ENCODE data around the gene BRF1.
"Not testable (repeated sequence)": the region's sequence is repeated elsewhere in the genome, so short reads cannot be mapped to it uniquely, and the experiment has no call there.

BRF1 gene

DNA sequence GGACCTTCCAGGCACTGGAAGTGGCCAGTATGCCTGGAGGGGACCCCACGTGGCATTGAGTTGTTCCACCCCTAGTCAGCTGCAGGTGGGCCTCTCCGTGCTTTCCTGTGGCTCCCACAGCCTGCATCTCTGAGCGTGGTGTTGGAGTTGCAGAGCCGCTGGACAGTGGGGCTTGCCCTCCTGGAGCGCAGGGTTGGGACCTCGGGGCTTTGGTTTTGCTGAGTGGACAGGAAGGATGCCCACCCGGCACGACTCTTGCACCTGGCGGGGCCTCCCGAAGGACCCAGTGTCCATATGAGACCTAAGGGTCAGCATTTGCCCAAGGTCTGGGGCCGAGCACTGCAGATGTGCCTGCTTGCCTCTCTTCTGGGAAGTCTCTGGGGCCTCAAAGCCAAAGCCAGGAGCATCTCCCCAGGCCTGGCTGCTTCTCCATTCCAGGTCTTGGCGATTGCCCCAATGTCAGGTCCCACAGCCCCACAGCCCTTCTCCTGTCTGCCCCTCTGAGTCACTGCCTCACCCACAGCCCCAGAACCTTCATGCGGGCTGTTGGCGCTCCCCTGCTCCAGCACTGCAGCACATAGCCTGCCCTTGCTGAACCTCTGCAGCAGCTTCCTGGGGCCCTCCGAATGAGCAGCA, 15.3 kb upstream of the BRF1 start:
- peak in 1 of 14 donors; percentile 61 for DNase-seq

DNA sequence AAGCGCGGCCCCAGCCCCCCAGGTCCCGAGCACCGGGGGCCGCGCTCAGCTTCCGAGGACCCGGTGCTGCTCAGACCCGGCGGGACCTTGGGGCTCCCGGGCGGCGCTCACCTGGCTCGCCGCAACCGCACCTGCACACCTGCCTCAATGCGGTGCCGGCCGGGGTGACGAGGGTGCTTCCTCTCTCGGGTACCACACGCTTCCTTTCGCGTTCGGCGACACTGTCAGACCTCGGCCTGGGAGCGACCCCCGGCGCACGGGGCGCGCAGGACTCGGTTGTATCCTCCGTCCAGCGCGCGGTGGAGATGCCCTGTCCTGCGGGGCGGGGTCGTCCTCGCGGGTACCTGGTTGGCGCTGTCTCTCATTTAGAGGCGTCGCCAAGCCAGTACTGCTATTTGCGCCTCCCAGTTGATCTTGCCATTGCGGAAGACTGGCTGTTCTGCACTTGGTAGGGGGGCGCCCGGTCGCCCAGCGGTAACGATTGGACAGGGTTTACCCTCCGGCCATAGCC, 14.5 kb upstream of the BRF1 start:
- DNase-seq: peak in 1 of 14 donors; percentile 24

DNA sequence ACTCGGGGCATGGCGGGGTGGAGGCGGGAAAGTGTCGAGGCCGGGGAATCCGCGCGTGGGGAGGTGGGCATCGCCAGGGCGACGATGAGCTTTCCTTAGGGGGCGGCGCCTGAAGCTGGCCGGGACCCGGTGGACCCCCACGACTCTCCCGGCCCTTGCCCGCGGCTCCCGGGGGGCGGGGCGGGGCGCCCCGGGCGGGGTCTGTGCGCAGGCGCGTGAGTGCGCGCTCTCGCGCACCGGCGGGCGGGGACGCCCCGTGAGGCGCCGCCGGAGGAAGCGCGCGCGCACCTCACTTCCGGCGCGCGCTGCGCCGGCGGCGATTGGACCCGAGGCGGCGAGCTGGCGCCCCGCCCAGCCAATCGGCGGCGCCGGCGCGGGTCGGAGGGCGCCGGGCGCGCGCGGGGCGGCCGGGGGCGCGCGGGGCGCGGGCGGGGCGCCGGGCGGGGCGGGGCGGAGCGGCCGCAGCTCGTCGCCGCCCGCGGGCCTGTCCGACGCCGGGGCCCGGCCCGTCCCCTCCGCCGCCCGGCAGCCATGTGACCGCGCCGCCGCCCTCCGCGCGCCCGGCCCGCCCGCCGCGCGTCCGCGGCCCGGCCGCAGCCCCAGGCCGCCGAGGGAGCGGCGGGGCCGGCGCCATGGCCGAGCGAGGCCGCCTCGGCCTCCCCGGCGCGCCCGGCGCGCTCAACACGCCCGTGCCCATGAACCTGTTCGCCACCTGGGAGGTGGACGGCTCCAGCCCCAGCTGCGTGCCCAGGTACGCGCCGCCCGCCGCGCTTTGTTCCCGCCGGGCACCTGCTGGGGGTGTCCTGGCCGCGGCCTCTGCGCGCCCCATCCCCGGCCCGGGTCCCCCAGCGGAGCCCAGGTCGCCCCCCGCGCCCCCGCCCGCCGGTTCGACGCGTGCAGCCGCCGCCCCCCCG, 13.7 kb upstream of the BRF1 start, which contains the start of gene PACS2:
PACS2 (plus strand) TSS at position 462 of the 914 bp plus-strand sequence; CDS start at position 633, 171 bp downstream.
- peak in 9 of 14 donors; percentile 36 to 88 (median 56) for DNase-seq

DNA sequence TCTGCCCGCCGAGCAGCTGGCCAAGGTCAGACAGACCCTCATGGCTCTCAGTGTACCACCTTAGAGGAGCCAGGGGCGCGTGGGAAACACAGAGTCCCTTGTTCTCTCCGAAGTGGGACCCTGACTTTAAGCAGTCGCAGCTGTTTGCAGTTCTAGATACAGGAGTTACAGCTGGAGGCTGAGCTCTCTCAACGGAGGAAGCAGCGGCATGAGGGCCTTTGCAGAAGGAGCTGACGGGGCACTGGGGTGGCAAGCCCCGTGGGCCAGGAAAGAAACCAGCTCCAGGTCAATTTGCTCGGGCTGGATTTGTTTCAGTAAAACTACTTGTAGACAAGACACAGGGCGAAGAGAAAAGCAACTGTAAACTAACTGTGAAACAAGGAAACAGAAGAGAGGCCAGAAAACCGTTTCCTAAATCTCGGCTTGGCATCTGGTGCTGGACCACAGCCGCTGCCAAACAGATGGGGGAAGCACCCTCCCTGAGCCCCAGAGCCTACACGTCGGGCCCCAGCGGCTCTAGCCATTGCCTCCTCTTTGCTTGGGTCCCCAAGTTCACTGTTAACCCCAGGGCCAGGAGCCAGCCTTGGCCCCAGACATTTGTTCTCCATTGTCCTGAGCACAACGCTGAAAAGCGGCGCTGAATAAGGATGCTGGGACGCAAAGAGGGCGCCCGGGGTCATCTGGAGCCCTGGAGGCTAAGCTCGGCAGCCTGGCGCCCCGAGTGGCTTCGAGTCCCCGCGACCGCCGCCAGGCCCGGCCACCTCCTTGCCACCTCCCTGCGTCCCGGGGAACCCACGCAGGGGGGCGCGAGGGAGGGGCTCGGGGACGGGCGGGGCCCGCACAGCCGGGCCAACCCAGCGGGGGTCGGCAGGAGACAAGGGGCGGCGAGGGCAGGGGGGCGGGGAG, 12.8 kb upstream of the BRF1 start:
- peak in 4 of 14 donors; percentile 53 to 75 (median 72) for DNase-seq

DNA sequence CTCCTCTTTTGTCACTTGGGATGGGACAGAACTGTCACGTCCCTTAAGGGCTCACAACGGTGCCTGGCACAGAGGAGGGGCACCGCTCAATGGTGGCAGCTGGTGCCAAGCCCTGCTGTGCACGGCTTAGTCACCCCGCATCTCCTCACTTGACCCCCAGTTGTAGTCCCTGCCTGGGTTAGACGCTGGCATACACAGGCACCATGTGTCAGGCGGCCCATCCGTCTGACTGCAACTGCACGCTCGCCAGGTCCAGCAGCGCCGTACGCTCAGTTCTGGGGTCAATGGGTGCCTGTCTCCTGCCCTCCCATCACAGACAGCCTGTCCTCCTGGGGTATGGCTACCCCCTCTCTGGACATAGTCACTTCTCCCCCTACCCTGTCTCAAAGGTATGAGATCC, 12.2 kb upstream of the BRF1 start:
- peak in 9 of 14 donors; percentile 53 to 90 (median 71) for DNase-seq

DNA sequence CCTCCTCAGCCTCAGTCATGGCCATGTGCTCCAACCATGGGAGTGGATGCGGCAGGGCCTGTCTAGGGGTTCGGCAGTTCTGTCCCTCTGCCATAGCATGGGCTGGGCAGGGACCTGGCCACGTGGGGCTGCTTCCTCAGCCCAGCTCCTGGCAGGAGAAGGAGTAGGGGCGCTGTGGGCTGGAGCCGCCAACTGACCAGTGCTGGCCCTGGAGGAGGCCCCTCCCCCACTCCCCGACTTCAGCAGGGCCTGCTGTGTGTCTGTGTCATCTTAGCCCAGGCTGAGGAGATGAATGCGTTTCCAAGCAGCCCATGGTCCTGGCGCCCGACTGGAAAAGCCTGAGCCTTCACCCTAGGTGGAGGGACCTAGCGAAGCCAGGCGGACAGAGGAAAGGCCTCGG, 11.0 kb upstream of the BRF1 start:
- DNase-seq: peak in 2 of 14 donors; percentile 9 to 41

DNA sequence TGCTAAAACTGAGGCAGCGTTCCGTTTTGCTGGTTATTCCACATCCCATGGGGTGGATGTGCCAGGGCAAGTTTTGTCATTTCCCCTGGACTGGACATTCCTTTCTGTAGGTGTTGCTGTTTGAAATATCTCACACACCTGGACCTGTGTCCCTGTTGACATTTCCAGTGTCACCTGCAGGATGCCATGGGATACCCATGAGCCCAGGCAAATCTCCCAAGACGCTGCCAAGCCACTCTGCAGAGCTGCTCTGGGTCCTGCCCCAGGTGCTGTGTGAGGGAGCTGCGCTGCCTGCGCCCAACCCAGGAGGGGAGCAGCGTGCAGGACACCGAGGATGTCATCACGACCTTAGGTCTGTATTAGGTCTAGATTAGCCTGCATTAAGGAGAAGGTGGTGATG, 8.6 kb upstream of the BRF1 start:
- DNase-seq: no peak

DNA sequence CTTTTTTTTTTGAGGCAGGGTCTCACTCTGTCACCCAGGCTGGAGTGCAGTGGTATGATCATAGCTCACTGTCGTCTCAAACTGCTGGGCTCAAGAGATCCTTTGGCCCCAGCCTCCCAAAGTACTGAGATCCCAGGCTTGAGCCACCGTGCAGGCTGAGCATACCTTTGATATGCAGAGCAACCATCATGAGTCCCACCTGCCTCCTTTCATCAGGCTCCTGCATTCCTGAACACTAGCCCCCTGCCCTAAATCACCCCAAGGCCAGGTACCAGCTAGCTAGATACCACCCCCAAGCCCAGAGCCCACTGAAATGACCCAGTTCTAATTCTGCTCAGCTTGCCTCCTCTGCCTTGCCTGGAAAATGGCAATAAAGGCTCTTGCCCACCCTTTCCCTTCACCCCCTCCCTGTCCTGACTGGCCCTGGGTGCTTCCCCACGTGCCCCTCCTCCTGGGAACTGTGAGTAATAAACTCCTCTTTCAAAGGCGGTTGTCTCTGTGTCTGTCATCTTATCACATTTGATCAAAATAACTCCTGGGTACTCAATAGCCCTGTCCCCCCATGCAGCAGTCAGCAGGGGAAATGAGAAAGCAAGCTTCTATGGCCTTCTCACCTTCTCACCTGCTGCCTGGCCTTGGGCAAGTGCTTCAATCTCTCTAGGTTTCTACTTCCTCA, 6.4 kb upstream of the BRF1 start:
- no peak for DNase-seq

DNA sequence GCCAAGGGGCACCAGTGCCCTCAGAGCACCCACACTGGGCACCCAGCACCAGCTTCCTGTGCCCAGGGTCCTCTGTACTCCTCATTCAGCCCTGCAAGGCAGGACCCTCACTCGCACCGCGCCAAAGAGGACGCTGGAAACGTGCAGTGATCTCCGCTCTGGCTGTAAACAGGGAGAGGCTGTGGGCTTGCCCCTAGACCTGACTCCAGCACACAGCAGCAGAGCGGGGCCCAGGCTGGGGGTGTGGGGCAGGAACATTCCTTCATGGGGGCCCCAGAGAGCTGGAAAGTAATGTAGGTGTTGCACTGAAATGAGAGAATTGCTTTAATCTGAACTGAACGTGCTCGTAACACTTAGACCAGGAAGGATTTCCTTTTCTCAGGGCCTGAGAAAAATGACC, 5.0 kb upstream of the BRF1 start:
- no peak for DNase-seq

DNA sequence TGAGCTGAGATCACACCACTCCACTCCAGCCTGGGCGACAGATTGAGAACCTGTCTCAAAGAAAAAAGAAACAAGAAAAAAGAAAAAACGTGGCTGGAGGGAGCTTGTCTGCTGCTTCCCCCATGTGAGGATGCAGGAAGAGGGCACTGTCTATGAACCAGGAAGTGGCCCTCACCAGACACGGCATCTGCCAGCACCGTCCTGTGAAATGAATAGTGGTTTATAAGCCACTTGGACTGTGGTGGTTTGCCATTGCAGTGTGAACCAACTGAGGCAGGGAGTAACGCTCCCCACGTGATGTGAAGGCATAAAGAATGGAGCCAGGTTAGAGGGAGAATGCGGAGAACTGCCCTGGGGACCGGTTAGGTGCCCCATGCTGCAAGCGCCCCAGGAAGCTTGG, 4.5 kb upstream of the BRF1 start:
- no peak for DNase-seq

DNA sequence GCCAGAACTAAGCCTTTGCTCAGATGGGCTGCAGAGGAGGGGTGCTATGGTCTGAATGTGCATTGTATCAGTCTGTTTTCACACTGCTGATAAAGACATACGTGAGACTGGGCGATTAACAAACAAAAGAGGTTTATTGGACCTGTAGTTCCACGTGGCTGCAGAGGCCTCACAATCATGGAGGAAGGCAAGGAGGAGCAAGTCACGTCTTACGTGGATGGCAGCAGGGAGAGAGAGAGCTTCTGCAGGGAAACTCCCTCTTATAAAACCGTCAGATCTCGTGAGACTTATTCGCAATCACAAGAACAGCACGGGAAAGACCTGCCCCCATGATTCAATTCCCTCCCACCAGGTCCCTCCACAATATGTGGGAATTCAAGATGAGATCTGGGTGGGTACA, 3.8 kb upstream of the BRF1 start:
- DNase-seq: no peak

DNA sequence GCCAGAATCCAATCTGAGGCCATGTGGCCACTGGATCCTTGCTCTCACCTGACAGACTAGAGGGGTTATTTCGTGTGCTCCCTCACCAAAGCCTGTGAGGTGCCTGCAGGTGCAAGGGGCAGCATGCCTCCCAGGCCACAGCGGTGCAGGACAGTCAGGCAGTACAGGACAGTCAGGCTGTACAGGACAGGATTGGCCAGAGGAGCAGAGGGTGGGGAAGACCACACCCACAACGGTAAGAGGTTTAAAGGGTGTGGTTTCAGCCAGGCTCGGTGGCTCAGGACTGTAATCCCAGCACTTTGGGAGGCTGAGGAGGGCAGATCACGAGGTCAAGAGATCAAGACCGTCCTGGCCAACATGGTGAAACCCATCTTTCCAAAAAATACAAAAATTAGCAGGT, 3.1 kb upstream of the BRF1 start:
- DNase-seq: no peak

DNA sequence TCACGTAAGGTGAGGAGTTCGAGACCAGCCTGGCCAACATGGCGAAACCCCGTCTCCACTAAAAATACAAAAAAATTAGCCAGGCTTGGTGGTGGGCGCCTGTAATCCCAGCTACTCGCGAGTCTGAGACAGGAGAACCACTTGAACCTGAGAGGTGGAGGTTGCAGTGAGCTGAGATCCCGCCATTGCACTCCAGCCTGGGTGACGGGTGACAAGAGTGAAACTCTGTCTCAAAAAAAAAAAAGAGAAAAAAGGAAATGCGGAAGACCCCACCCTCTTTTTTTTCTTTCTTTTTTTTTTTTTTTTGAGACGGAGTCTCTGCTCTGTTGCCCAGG, 1.1 kb upstream of the BRF1 start:
- not testable (repeated sequence) for DNase-seq

DNA sequence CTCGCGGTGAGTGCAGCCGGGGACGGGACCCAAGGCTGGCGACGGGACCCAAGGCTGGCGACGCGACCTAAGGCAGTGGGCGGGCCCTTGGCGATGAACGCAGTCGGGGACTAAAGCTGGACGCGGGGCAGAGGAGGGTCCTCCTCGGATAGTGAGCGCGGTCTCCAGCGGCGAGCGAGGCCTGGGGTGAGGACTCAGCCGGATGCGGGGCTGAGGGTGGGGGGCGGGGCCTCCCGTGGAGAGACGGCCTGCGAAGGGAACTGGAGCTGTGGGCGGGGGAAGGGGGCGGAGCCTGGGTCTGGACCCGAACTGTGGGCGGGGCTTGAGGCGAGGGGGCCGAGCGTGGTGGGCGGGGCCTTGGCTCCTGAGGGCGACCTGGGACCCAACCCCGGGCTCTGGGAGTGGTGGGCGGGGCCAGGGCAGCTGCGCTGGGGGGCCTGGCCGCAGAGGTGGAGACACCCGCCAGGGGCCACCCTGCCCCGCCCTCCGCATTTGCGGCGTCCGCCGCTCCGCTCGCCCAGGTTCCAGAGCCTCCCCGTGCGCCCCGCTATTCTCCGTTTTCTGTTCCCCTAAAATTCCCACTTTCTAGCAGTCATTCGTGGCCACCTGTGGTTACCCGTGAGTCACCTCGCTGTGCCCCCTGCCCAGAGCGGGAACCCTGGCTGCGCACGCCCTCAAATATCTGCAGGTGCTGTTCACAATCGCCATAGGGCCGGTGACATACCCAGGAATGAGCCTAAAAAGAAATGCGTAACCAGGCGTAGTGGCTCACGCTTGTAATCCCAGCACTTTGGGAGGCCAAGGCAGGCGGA, 508 bp upstream of the BRF1 start:
- DNase-seq: peak; percentile 65 to 96 (median 93)

DNA sequence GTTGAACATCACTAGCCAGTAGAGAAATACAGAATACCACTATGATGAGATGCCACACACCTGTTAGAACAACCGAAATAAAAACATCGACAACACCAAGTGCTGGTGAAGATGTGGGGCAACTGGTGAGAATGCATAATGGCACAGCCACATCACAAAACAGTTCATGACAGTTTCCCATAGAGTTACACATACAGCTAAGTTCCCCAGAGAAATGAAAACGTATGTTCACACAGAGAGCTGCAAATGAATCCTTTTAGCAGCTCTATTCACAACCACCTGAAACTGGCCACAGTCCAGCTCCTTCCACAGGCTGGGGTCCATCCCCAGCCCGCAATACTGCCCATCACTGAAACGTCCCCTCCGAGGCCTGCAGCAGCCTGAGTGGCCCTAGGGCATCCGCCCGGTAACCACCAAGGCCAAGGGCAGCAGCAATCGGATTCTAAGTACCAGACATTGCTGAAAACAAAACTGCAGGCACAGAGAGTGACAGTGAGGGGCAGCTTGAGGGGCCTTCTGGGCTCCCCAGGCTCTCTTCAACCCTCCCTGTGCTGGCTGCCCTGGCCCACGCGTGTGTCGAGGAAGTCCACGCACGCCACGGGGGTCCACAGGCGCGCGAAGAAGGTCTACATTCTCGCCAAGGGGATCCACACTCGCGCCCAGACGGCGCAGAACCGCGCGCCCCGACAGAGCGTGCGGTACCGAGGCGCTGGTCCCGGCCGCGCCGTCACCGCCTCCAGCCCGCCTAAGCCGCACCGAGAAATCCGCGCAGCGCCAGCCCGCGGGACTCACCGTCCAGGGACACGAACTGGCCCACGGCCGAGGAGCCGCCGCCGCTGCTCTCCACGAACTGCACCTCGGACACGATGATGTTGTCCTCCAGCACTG, 903 bp downstream of the BRF1 start:
- DNase-seq: peak in 2 of 14 donors; percentile 65 to 72

DNA sequence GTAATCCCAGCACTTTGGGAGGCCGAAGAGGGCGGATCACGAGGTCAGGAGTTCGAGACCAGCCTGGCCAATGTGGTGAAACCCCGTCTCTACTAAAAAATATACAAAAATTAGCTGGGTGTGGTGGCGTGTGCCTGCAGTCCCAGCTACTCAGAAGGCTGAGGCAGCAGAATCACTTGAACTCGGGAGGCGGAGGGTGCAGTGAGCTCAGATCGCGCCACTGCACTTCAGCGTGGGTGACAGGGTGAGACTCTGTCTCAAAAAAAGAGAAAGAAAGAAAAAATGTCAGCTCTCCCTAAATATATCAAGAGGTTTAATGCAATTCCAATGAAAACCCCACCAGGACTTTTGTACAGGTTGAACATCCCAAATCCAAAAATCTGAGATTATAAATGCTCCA, 3.5 kb downstream of the BRF1 start:
- DNase-seq: not testable (repeated sequence)

DNA sequence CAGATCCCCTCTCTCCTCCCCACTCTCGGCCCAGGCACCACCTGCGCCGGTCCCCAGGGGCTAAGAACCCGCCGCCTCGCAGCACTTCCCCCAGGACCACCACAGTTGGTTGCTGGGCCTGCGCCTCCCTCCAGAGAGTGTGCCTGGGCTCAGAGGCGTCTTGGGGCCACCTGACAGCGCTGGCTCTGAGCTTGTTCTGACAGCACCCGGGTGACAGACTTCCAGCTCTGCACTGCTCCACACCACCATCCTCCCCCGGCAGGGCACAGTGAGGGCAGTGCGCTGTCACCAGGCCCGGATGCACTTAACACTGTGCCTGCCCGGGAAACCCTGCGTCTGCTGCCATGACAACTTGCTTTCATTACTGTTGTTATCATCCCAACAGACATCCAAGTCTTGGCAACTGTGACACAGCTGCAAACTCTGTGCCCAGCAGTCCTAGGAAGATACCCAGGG, 6.6 kb downstream of the BRF1 start:
- peak in 9 of 14 donors; percentile 26 to 89 (median 51) for DNase-seq

DNA sequence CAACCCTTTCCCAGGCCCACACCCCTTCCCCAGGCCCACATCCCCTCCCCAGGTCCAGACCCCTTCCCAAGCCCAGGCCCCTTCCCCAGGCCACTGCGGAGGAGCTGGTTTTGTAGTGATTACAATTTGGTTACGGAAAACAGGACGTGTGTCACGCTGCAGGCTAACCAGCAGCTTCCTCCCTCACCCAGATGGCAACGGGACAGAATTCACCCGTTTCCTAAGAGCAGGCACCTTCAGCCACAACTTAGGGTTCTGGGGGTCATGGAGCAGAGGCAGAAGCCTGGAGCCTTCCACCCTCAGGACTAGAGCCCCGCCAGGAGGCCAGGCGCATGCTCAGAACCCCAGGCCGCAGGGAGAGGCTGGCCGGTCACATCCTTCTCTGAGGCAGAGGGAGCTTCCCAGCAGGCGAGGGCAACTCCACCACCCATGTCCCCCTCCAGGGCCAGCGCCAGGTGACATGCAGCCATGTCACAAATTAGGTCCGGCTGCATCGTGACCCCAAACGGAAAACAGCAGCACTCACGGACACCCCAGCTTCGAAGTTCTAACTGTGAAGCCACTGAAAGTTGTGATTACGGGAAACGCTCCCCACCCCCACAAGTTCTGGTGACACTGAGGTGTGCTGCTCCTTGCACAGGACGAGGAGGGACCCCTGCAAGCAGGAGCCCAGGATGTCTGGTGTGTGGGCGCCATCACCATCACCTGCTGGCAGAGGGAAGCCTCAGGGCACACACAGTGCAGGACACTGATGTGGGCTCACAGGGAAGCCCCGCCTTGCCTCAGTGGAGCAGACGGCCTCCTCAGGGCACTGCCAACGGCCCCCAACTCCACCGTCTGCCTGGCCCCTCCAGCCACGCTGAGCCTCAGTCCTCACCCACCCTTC, 7.7 kb downstream of the BRF1 start:
- DNase-seq: no peak
